Measurements from ENCODE around the gene NHERF1.
A peak's percentile ranks its signal among the peaks of the same experiment; 100 is the strongest.

NHERF1 gene

GRCh38 chr17:74742153-74742515 is 6.3 kb upstream of the NHERF1 start:
- Histone ChIP-seq H3K27ac (ENCODE audit: extremely low read depth, low read depth, low read length) (no peak overlapping the region), H3K4me1 (ENCODE audit: control insufficient read depth, insufficient read depth, low read length) (peaks cover 2% of the 10 kb centered on the region; the same call in 1 of the 2 replicates), H3K9me3 (ENCODE audit: control insufficient read depth, insufficient read depth, low read depth, low read length) (no peaks in the 10 kb centered on the region), H3K36me3 (ENCODE audit: control insufficient read depth in 2 of 2, insufficient read depth in 1 of 2, low read length in 2 of 2) (no peaks in the 10 kb centered on the region), H3K4me3 (ENCODE audit: low read depth, low read length) (no peak overlapping the region)
- TF ChIP-seq ZNF169 (tag by site-specific recombination; IDR thresholded peaks at IDR 0.05): no peak
- no peak for TF ChIP-seq ZNF426 (tag by site-specific recombination; IDR thresholded peaks at IDR 0.05)
- TF ChIP-seq ZNF626 (tag by site-specific recombination; IDR thresholded peaks at IDR 0.05): no peak
- ChIA-PET POLR2A (interaction anchor here (1.0 kb wide), 1 partner anchor 131 kb away, joined by 3 read pairs; the partner anchor contains the start of gene FDXR), CTCF (interaction anchor here (0.9 to 2.2 kb wide), 4 partner anchors 34 to 125 kb away, joined by 3 to 13 read pairs (median 3); a partner anchor contains a TSS)

GRCh38 chr17:74742978-74743545 is 5.4 kb upstream of the NHERF1 start:
- TF ChIP-seq ZBTB21 (tag by site-specific recombination; IDR thresholded peaks at IDR 0.05): no peak
- no peak for TF ChIP-seq ZNF514 (tag by site-specific recombination; IDR thresholded peaks at IDR 0.05)
- no peak for TF ChIP-seq ZNF600 (tag by site-specific recombination; IDR thresholded peaks at IDR 0.05)
- TF ChIP-seq EGR2 (tag by site-specific recombination; IDR thresholded peaks at IDR 0.05; ENCODE audit: low read depth): no peak
- TF ChIP-seq ZNF114 (tag by site-specific recombination; IDR thresholded peaks at IDR 0.05): no peak

DNA sequence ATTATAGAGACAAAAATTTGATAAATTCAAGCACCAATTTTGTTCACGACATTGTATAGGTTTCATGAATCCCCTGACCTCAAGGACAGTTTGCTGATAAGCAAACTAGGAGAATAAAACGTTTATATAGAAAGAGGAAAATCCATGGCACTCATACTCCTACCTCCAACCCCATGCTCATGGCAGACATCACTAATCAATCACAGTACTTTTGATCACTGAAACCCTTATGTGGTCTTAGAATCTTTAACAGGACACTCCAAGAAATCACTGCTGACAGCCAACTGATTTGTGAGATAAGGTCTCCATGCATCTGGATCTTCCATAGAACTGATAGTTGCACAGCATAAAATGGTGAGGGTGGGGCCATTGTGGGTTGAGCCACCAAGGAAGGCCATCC is 4.7 kb upstream of the NHERF1 start:
- no peak for TF ChIP-seq ZNF398 (tag by site-specific recombination; IDR thresholded peaks at IDR 0.05)
- no peak for TF ChIP-seq ZNF48 (tag by site-specific recombination; IDR thresholded peaks at IDR 0.05)
- TF ChIP-seq ZNF426 (tag by site-specific recombination; IDR thresholded peaks at IDR 0.05): no peak
- TF ChIP-seq SETDB1 (IDR thresholded peaks at IDR 0.05; ENCODE audit: insufficient read length, low read length): peak; percentile 56
- peak; percentile 61; the same call in 1 of the 2 replicates for TF ChIP-seq ZBTB17 (tag by site-specific recombination; IDR thresholded peaks at IDR 0.05)
- no peak for TF ChIP-seq ZNF133 (tag by site-specific recombination; IDR thresholded peaks at IDR 0.05)
- TF ChIP-seq ZNF768 (tag by site-specific recombination; IDR thresholded peaks at IDR 0.05): no peak
- no peak for TF ChIP-seq ZNF341 (tag by site-specific recombination; IDR thresholded peaks at IDR 0.05; ENCODE audit: low read depth)
- TF ChIP-seq ZFP37 (tag by site-specific recombination; IDR thresholded peaks at IDR 0.05): no peak
- peak; percentile 88; the same call in 1 of the 2 replicates for TF ChIP-seq ZNF23 (tag by site-specific recombination; IDR thresholded peaks at IDR 0.05; ENCODE audit: borderline replicate concordance)
- Histone ChIP-seq H3K27ac (ENCODE audit: extremely low read depth, low read depth, low read length) (no peak overlapping the region), H3K4me3 (ENCODE audit: low read depth, low read length) (no peak overlapping the region), H3K36me3 (ENCODE audit: control insufficient read depth in 2 of 2, insufficient read depth in 1 of 2, low read length in 2 of 2) (no peaks in the 10 kb centered on the region), H3K9me3 (ENCODE audit: control insufficient read depth, insufficient read depth, low read depth, low read length) (no peaks in the 10 kb centered on the region), H3K4me1 (ENCODE audit: control insufficient read depth, insufficient read depth, low read length) (no peaks in the 10 kb centered on the region; the same call in 1 of the 2 replicates)
- POLR2A ChIA-PET: no interaction called here
- CTCF ChIA-PET: interaction anchor here (0.7 to 4.7 kb wide), 12 partner anchors 7 to 124 kb away, joined by 3 to 84 read pairs (median 20); partner anchors contain the start of genes GRIN2C, NAT9 and RAB37

More at GRCh38 chr17:74742978-74743545, 5.4 kb upstream of the NHERF1 start:
- POLR2A ChIA-PET: interaction anchor here (0.9 to 1.0 kb wide), 2 partner anchors 11 to 130 kb away, joined by 3 read pairs; partner anchors contain the start of gene FDXR
- CTCF ChIA-PET: interaction anchor here (1.1 to 2.2 kb wide), 2 partner anchors 48 to 124 kb away, joined by 3 to 13 read pairs; no protein-coding TSS in a partner anchor
- Histone ChIP-seq H3K9me3 (ENCODE audit: control insufficient read depth, insufficient read depth, low read depth, low read length) (no peaks in the 10 kb centered on the region), H3K36me3 (ENCODE audit: control insufficient read depth in 2 of 2, insufficient read depth in 1 of 2, low read length in 2 of 2) (no peaks in the 10 kb centered on the region), H3K4me3 (ENCODE audit: low read depth, low read length) (no peak overlapping the region), H3K4me1 (ENCODE audit: control insufficient read depth, insufficient read depth, low read length) (no peaks in the 10 kb centered on the region; the same call in 1 of the 2 replicates), H3K27ac (ENCODE audit: extremely low read depth, low read depth, low read length) (no peak overlapping the region)

DNA sequence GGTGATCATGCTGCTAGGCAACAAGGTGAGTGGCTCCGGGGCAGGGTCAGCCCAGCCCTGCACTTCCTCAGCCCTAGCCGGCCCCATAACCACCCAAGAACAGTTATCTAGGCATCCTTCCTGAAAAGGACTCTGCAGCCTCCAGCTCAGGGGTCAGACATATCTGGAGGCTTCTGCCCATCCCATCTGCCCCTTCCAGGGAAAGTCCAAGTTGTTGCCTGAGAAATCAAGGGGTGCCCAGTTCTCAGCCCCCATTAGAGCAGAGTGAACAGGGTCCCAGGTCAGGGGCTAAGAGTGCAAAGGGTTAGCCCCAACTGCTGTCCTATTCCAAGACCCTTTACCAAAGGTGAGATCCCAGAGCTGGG is 4.1 kb upstream of the NHERF1 start:
- CTCF ChIA-PET: interaction anchor here (0.7 to 4.7 kb wide), 24 partner anchors 8 to 218 kb away, joined by 3 to 84 read pairs (median 6); partner anchors contain the start of genes GRIN2C, NAT9 and RAB37
- Histone ChIP-seq H3K4me1 (ENCODE audit: control insufficient read depth, insufficient read depth, low read length) (no peaks in the 10 kb centered on the region; the same call in 1 of the 2 replicates), H3K4me3 (ENCODE audit: low read depth, low read length) (no peak overlapping the region), H3K27ac (ENCODE audit: extremely low read depth, low read depth, low read length) (no peak overlapping the region), H3K9me3 (ENCODE audit: control insufficient read depth, insufficient read depth, low read depth, low read length) (no peaks in the 10 kb centered on the region), H3K36me3 (ENCODE audit: control insufficient read depth in 2 of 2, insufficient read depth in 1 of 2, low read length in 2 of 2) (no peaks in the 10 kb centered on the region)
- TF ChIP-seq ZNF335 (tag by site-specific recombination; conservative IDR thresholded peaks at IDR 0.05): peak; percentile 50; the same call in 1 of the 2 replicates
- TF ChIP-seq ZNF423 (tag by site-specific recombination; IDR thresholded peaks at IDR 0.05): no peak
- no peak for TF ChIP-seq ZNF777 (tag by site-specific recombination; IDR thresholded peaks at IDR 0.05; ENCODE audit: borderline replicate concordance)
- POLR2A ChIA-PET: no interaction called here
